ENCODE results near the gene PAX9.
A peak's percentile ranks its signal among the peaks of the same experiment; 100 is the strongest.

The PAX9 gene

GRCh38 chr14:36661506-36662257 is at the start of gene PAX9:
TSS of gene PAX9 (plus strand) at chr14:36661860. CDS start at chr14:36662090, 230 bp downstream.
- DNase-seq = peak; percentile 91

GRCh38 chr14:36617824-36618223 is 43.8 kb upstream of the PAX9 start:
- no peak for DNase-seq

DNA sequence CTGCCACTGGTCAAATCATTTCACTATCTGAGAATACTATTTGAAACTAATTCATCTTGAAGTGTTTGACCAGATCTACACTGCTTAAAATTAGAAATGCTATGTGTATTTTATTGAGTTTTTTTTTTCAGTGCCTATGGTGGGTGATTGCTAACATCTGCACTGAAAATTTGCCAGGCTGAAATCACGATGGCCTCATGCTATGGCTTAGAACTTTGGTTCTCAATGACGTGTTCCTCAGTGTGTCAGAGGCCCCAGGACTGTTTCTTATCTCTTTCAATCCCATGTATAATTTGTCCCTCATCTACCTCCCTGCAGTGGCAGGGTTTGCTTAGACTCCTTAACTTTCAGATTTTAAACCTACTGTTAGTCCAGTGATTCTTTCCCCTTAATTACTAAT is 43.0 kb upstream of the PAX9 start:
- no peak for DNase-seq

GRCh38 chr14:36619131-36619530 is 42.5 kb upstream of the PAX9 start:
- DNase-seq = no peak

GRCh38 chr14:36619853-36620252 is 41.8 kb upstream of the PAX9 start:
- DNase-seq = no peak

GRCh38 chr14:36625014-36625413 is 36.6 kb upstream of the PAX9 start:
- DNase-seq = no peak

- no peak for DNase-seq
These were observed 36.2 kb upstream of the PAX9 start for GRCh38 chr14:36625436-36625835.

GRCh38 chr14:36626151-36626550 is 35.5 kb upstream of the PAX9 start:
- DNase-seq = no peak

GRCh38 chr14:36627981-36628380 is 33.7 kb upstream of the PAX9 start:
- DNase-seq = no peak

DNA sequence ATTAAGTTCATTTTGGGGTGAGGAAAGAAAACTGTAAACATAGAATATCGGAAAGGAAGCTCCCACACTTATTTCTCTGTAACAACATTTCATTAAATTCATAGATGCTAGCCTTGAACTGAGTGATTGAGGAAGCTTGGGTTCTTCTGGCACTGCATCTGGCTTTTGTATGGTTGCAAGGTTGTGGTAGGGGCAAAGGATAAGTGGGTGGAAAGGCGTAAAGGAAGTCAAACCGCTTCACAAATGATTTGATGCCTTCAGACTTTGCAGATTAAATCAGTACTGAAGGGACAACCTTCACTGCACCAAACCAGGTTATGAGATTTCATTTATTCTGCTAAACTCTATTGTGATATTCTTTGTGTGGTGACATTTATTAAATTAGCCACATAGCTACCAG is 28.1 kb upstream of the PAX9 start:
- DNase-seq = no peak

GRCh38 chr14:36646664-36647416 is 14.8 kb upstream of the PAX9 start:
- peak; percentile 65 for DNase-seq

- no peak for DNase-seq
These were observed 14.2 kb upstream of the PAX9 start for GRCh38 chr14:36647417-36647823.

GRCh38 chr14:36647824-36648753 is 13.6 kb upstream of the PAX9 start:
- DNase-seq = peak; percentile 91

DNA sequence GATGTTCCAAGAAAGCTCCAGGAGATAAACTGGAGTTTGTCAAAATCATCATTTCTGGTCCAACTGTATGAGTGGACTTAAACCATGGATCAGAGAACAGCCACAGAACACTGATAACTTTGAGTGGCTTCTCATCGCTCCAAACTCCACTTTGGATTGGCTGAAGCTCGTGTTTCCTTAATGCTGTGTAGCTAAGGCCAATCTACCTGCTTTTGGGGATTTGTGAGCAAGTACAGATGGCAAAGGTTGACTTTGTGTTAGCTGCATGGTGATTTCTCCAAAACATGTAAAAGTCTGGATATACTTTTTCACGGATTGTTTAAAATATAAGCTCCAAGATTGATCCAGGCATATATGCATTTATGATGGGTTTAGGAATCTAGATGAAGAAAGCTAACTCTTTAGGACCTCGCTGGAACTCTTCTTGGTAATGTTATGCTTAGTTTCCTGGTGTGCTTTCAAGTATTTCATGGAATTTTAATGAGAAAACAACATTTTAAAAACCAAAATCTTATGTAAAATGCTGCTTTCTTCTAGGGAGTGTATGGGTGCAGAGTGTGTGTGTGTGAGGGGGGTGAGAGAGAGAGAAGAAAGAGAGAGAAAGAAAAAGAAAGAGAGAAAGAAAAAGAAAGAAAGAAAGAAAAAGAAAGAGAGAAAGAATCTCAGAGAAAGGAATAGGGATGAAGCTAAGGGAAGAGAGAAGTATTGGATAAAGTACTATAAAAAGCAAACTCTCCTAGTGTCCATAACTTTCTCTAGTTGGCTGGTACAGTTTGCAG is 11.6 kb upstream of the PAX9 start:
- no peak for DNase-seq

DNA sequence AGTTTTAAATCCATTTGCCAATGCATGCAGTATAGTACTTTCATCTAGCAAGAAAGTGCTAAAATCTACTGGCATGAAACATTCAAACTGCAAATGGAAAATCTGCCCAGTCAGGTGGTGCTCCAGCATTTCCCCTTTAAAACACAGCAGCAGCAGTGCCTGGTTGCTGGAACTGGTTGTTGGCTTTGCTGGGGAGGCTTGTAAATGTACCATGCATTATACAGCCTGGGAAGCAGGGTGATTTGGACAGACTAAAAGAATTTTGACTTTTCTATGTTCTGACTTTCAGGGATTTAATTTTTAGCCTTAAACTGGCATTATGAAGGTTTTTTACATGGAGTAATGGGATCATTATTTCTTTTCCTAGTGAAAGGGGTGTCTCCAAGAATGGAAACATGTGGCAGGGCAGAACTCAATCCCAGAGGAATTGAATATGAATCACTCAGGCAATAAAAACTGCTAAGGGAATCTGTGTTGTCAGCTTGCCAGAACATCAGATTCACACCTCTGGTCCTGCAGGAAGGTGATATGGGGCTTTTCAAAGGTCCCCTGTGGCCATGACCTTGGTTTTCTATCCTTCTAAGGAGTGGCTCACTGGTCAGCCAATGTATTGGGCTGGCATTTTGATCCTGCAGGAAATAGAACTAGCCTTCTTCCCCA is 9.0 kb upstream of the PAX9 start:
- DNase-seq = no peak

DNA sequence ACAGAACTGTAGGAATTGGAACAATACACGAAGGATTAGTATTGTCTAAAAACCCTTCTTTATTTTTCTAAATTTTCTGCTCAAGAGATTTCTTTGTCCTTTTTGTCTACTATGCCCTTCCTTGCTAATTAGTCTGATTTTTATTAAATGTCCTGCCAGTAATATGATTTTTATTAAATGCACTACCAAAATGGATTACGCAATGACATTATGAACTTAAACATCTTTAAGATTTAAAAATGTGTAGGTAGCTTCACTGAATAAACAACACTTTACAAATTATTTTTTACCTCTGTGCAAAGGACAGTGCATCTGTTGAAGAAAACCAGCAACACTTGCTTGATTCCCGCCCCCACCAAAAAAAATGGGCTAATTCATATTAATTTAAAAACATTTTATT is 8.2 kb upstream of the PAX9 start:
- DNase-seq = no peak

GRCh38 chr14:36653962-36654793 is 7.5 kb upstream of the PAX9 start:
- DNase-seq = peak; percentile 68

- DNase-seq = peak; percentile 61
These were observed 6.8 kb upstream of the PAX9 start for GRCh38 chr14:36654794-36655381.

DNA sequence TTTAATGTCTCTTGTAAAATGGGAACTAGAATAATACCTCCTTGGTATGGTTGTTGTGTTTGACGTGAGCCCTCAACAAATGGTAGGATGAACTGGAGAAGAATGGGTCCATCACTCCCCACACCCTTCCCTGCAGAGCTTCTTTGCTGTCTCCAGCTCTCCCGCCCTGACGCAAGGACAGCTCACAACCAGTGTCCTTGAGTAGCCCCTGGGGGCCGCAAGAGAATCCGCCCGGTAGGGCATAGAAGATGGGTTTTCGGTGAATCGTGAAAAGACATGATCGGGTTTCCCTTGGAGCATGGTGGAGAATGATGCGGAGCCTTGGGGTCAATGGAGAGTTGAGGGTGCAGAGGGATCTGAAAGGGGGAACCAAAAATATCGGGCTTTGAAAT is 6.1 kb upstream of the PAX9 start:
- peak; percentile 32 for DNase-seq

GRCh38 chr14:36655963-36656686 is 5.5 kb upstream of the PAX9 start:
- DNase-seq = peak; percentile 80

Measured in retina (tissue), 1 donor.